Measurements from ENCODE around the gene CNBP. TPM values are rescaled to one million over a fixed set of nuclear protein-coding genes. Genes with fewer than 3 reads are reported as not detected.

CNBP gene
- total RNA-seq, 4 donors from 2014 or later = 438 to 508 (median 456) TPM

- TF ChIP-seq, protein P1, sequence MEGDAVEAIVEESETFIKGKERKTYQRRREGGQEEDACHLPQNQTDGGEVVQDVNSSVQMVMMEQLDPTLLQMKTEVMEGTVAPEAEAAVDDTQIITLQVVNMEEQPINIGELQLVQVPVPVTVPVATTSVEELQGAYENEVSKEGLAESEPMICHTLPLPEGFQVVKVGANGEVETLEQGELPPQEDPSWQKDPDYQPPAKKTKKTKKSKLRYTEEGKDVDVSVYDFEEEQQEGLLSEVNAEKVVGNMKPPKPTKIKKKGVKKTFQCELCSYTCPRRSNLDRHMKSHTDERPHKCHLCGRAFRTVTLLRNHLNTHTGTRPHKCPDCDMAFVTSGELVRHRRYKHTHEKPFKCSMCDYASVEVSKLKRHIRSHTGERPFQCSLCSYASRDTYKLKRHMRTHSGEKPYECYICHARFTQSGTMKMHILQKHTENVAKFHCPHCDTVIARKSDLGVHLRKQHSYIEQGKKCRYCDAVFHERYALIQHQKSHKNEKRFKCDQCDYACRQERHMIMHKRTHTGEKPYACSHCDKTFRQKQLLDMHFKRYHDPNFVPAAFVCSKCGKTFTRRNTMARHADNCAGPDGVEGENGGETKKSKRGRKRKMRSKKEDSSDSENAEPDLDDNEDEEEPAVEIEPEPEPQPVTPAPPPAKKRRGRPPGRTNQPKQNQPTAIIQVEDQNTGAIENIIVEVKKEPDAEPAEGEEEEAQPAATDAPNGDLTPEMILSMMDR (IDR thresholded peaks at IDR 0.05; ENCODE audit: low read depth) = no peak
These were observed 15.7 kb upstream of the CNBP start for GRCh38 chr3:129199366-129199765.

DNA sequence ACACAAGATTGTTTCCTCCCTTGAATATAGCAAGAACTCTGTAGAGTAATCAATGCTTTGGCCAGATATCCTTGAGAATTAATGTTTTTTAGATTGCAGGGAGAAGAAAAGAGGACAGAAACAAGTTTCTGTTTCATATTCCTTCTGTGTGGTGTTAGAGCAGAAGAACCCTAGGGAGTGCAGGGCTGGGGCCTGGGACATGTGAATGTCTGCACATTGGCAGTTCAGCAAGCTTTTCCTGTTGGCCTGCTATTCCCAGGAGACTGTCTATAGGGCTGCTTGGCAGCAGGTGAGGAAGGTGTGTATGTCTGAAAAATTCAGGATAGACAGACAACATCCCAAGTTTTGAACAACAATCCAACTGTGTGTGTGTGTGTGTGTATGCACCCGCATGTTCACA, 13.6 kb upstream of the CNBP start:
- TF ChIP-seq, protein P1 (IDR thresholded peaks at IDR 0.05; ENCODE audit: low read depth) = no peak

DNA sequence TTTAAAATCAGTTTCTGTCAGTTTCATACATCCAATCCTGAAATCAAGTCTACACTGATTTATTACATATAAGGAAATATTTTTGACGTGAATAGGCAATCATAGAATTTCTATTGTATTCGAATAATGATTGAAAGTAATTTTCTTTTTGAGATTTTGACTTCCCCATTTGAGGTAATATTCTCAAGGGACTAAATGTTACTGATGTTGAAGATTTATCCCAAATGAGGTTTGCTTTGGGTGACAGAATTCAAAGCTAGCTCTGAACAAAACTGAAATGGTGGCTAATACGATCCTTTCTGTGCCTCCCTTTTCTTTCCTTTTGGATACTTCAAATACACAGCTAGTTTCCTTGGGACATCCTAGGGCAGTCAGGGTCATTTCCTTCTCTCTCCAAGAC, 12.9 kb upstream of the CNBP start:
- TF ChIP-seq, protein P1 (IDR thresholded peaks at IDR 0.05; ENCODE audit: low read depth) = no peak

DNA sequence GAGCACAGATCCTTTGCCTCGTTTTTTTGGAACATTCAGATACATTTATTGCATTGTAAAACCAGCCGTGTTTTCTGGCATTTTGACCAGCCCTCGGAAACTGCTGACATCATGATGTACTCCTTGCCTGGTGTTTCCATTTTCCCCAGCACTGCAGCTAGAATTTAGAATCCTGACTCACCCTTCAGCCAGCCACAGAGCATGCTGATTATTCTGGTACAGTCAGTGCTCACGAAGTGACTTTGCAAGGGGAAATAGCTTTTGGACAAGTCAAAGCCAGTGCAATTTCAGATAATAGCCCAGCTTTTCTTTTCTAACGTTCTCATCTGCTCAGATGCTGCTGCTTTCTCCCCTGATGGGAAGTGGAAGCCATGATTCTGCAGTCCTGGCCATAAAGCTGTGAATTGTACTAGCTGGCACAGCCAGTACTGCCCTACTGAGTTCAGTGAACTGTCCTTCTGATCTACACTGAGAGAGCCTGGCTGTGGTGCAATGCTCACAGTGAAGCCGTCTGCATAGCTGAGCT, 12.1 kb upstream of the CNBP start:
- TF ChIP-seq, protein P1 (IDR thresholded peaks at IDR 0.05; ENCODE audit: low read depth) = no peak

GRCh38 chr3:129187857-129188256, 4.2 kb upstream of the CNBP start:
- TF ChIP-seq, protein P1 (IDR thresholded peaks at IDR 0.05; ENCODE audit: low read depth) = no peak

GRCh38 chr3:129185783-129186182, 2.1 kb upstream of the CNBP start:
- TF ChIP-seq, protein P1 (IDR thresholded peaks at IDR 0.05; ENCODE audit: low read depth) = no peak

- TF ChIP-seq, protein P1 (IDR thresholded peaks at IDR 0.05; ENCODE audit: low read depth) = no peak
These were observed 631 bp upstream of the CNBP start for GRCh38 chr3:129184396-129184657.

Data from subcutaneous adipose tissue (tissue), 4 donors.